ENCODE data around the gene TOR1AIP1.

GRCh38 chr1:179883745-179884138, 1.7 kb downstream of the TOR1AIP1 start:
- no peak for TF ChIP-seq CTCF (IDR thresholded peaks at IDR 0.05 in 4 of 5, conservative IDR thresholded peaks at IDR 0.05 in 1 of 5)
- no peak for TF ChIP-seq POLR2A (IDR thresholded peaks at IDR 0.05)
